Cardiac muscle cell (in vitro differentiated cells and primary cell): ENCODE results near the gene NOM1. TPM values are rescaled to one million over a fixed set of nuclear protein-coding genes. Genes with fewer than 3 reads are reported as not detected.

Experiments
- DNase-seq, 2 donors: peaks; one replicate each; pipeline versions ENCODE4 v3.0.0 to v3.0.0-alpha.2; 2010 to 2017; ENCODE audit warnings: low read depth in 1 of 2, low spot score in 1 of 2
- H3K27ac ChIP-seq: fragments of 200-600 bp; sonication (generic); 2 replicates; pipeline ENCODE4 v1.5.1; 2016
- H3K27me3 ChIP-seq: fragments of 200-600 bp; sonication (generic); 2 replicates; pipeline ENCODE4 v1.6.0; 2016; ENCODE audit warnings: control low read depth
- H3K36me3 ChIP-seq: fragments of 200-600 bp; sonication (generic); 2 replicates; pipeline ENCODE4 v1.5.1; 2016; ENCODE audit warnings: control low read depth
- H3K4me1 ChIP-seq: fragments of 200-600 bp; sonication (generic); 2 replicates; pipeline ENCODE4 v1.8.1; 2017; ENCODE audit warnings: low read depth, mild to moderate bottlenecking, mixed run types
- H3K4me3 ChIP-seq: fragments of 200-600 bp; sonication (generic); 2 replicates; pipeline ENCODE4 v1.5.1; 2016; ENCODE audit warnings: mild to moderate bottlenecking
- H3K9me3 ChIP-seq: fragments of 200-600 bp; sonication (generic); 2 replicates; pipeline ENCODE4 v1.5.1; 2017; ENCODE audit warnings: low read depth, mild to moderate bottlenecking, control low read depth
- polyA plus RNA-seq: library from polyadenylated mRNA; unstranded; fragments of >200 nt; fragmentation: Nextera tagmentation; extraction: Ambion mirVana; gene quantifications from 2 replicates; pipeline ENCODE4 v1.2.1, GENCODE V29; 2016
- total RNA-seq: library from RNA; depleted of rRNA; stranded (reverse); fragments of >200 nt; gene quantifications from 2 replicates; pipeline ENCODE4 v1.2.3, GENCODE V29; 2016
- TF ChIP-seq, protein P1 (sequence below): IDR thresholded peaks from 2 replicates; pipeline ENCODE4 v1.5.1; 2012; ENCODE audit warnings: low read depth, mild to moderate bottlenecking, low read length

The NOM1 gene
- total and polyA plus RNA-seq, 2 experiments from 2014 or later: 5.6 to 18.3 TPM

- H3K36me3 ChIP-seq: no peaks in the 10 kb centered on the region
- H3K4me3 ChIP-seq: no peak overlapping the region
- H3K27me3 ChIP-seq: peaks cover 96% of the 10 kb centered on the region
- no peaks in the 10 kb centered on the region for H3K9me3 ChIP-seq
- no peak overlapping the region for H3K27ac ChIP-seq
- TF ChIP-seq, protein P1, sequence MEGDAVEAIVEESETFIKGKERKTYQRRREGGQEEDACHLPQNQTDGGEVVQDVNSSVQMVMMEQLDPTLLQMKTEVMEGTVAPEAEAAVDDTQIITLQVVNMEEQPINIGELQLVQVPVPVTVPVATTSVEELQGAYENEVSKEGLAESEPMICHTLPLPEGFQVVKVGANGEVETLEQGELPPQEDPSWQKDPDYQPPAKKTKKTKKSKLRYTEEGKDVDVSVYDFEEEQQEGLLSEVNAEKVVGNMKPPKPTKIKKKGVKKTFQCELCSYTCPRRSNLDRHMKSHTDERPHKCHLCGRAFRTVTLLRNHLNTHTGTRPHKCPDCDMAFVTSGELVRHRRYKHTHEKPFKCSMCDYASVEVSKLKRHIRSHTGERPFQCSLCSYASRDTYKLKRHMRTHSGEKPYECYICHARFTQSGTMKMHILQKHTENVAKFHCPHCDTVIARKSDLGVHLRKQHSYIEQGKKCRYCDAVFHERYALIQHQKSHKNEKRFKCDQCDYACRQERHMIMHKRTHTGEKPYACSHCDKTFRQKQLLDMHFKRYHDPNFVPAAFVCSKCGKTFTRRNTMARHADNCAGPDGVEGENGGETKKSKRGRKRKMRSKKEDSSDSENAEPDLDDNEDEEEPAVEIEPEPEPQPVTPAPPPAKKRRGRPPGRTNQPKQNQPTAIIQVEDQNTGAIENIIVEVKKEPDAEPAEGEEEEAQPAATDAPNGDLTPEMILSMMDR: no peak
- no peaks in the 10 kb centered on the region for H3K4me1 ChIP-seq
- no peak for DNase-seq
These were observed 63.6 kb downstream of the NOM1 start for GRCh38 chr7:157013101-157013500.

- no peaks in the 10 kb centered on the region for H3K4me1 ChIP-seq
- no peaks in the 10 kb centered on the region for H3K9me3 ChIP-seq
- H3K36me3 ChIP-seq: no peaks in the 10 kb centered on the region
- no peak overlapping the region for H3K27ac ChIP-seq
- H3K27me3 ChIP-seq: peaks cover 96% of the 10 kb centered on the region
- DNase-seq: no peak
- TF ChIP-seq, protein P1: no peak
- H3K4me3 ChIP-seq: no peak overlapping the region
These were observed 64.4 kb downstream of the NOM1 start for GRCh38 chr7:157013602-157014549.

GRCh38 chr7:157014635-157015555 lies 65.4 kb downstream of the NOM1 start:
- no peak overlapping the region for H3K4me3 ChIP-seq

DNA sequence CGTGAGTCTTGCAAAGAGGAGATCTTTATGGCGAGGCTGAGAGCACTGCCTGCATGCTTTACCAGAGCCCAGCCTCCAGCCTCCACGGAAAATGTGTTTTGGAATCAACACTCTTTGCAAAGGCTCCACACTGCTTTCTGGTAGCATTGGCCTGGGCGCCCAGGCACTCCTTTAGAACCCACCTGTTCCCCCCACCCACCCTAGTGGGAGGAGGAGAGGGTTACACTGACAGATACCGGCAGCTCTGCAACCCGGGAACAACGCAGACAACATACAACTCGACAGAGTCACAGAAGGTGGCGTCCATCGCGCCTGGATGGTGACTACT lies 66.5 kb downstream of the NOM1 start:
- Histone ChIP-seq H3K27ac (no peak overlapping the region), H3K4me3 (no peak overlapping the region), H3K36me3 (no peaks in the 10 kb centered on the region), H3K27me3 (peaks cover 100% of the 10 kb centered on the region), H3K4me1 (no peaks in the 10 kb centered on the region), H3K9me3 (no peaks in the 10 kb centered on the region)
- TF ChIP-seq, protein P1: no peak
- no peak for DNase-seq

More at GRCh38 chr7:157014635-157015555, 65.4 kb downstream of the NOM1 start:
- Histone ChIP-seq H3K36me3 (no peaks in the 10 kb centered on the region), H3K27me3 (peaks cover 97% of the 10 kb centered on the region), H3K9me3 (no peaks in the 10 kb centered on the region), H3K27ac (no peak overlapping the region), H3K4me1 (no peaks in the 10 kb centered on the region)
- TF ChIP-seq, protein P1: no peak
- no peak for DNase-seq

GRCh38 chr7:157016352-157017041 lies 67.0 kb downstream of the NOM1 start:
- no peak for DNase-seq
- H3K4me3 ChIP-seq: no peak overlapping the region
- TF ChIP-seq, protein P1: no peak
- H3K4me1 ChIP-seq: no peaks in the 10 kb centered on the region
- no peaks in the 10 kb centered on the region for H3K36me3 ChIP-seq
- H3K27ac ChIP-seq: no peak overlapping the region
- H3K27me3 ChIP-seq: peaks cover 100% of the 10 kb centered on the region
- no peaks in the 10 kb centered on the region for H3K9me3 ChIP-seq
